Astrocyte of the cerebellum (primary cell): ENCODE measurements around the gene CCDC9B.

Experiments
- DNase-seq: peaks from one replicate; pipeline ENCODE4 v3.0.0-alpha.2; 2011; ENCODE audit warnings: low read depth
- H3K4me3 ChIP-seq: 2 replicates; pipeline ENCODE4 v1.5.1; 2011; ENCODE audit warnings: mild to moderate bottlenecking, low read depth, low read length, moderate library complexity
- CTCF ChIP-seq: IDR thresholded peaks from 2 replicates; pipeline ENCODE4 v1.5.1; 2012; ENCODE audit warnings: low read length, low read depth, moderate library complexity, mild to moderate bottlenecking; ENCODE audit errors: missing control alignments
- in situ Hi-C: cut with HindIII; loops from 2 replicates; pipeline ENCODE4 v1.10.0; 2017; ENCODE audit warnings: low sequenced_read_pairs

CCDC9B gene

GRCh38 chr15:40331026-40331425 lies 9.7 kb downstream of the CCDC9B start:
- no peak overlapping the region for H3K4me3 ChIP-seq
- in situ Hi-C loops, result no loop called here
- no peak for TF ChIP-seq CTCF
- no peak for DNase-seq

GRCh38 chr15:40330368-40330836 lies 10.3 kb downstream of the CCDC9B start:
- in situ Hi-C loops, result no loop called here
- no peak for DNase-seq
- no peak overlapping the region for H3K4me3 ChIP-seq
- no peak for TF ChIP-seq CTCF

- H3K4me3 ChIP-seq, result no peak overlapping the region
- in situ Hi-C loops, result loop anchor here (5.0 kb wide), 1 partner anchor 57 kb away; no protein-coding TSS in a partner anchor
- TF ChIP-seq CTCF, result no peak
- no peak for DNase-seq
Observed at GRCh38 chr15:40329804-40330203, 10.9 kb downstream of the CCDC9B start.

- no peak for DNase-seq
- TF ChIP-seq CTCF, result no peak
- in situ Hi-C loops, result loop anchor here (5.0 kb wide), 1 partner anchor 59 kb away; no protein-coding TSS in a partner anchor
- no peak overlapping the region for H3K4me3 ChIP-seq
Observed at GRCh38 chr15:40328751-40329150, 12.0 kb downstream of the CCDC9B start.

GRCh38 chr15:40328176-40328575 lies 12.6 kb downstream of the CCDC9B start:
- DNase-seq, result no peak
- no peak overlapping the region for H3K4me3 ChIP-seq
- in situ Hi-C loops, result loop anchor here (5.0 kb wide), 1 partner anchor 59 kb away; no protein-coding TSS in a partner anchor
- TF ChIP-seq CTCF, result no peak

- in situ Hi-C loops, result loop anchor here (5.0 kb wide), 1 partner anchor 60 kb away; no protein-coding TSS in a partner anchor
- no peak overlapping the region for H3K4me3 ChIP-seq
- DNase-seq, result no peak
- no peak for TF ChIP-seq CTCF
Observed at GRCh38 chr15:40327457-40327856, 13.3 kb downstream of the CCDC9B start.
